G401.6 (cell line): ENCODE data around the gene ZNF629.

Experiments
- FAIRE-seq: peaks from 2 replicates; lab custom pipeline; 2012; peaks lifted over from hg19 to GRCh38; lab: Jason Lieb, UNC

Gene ZNF629

DNA sequence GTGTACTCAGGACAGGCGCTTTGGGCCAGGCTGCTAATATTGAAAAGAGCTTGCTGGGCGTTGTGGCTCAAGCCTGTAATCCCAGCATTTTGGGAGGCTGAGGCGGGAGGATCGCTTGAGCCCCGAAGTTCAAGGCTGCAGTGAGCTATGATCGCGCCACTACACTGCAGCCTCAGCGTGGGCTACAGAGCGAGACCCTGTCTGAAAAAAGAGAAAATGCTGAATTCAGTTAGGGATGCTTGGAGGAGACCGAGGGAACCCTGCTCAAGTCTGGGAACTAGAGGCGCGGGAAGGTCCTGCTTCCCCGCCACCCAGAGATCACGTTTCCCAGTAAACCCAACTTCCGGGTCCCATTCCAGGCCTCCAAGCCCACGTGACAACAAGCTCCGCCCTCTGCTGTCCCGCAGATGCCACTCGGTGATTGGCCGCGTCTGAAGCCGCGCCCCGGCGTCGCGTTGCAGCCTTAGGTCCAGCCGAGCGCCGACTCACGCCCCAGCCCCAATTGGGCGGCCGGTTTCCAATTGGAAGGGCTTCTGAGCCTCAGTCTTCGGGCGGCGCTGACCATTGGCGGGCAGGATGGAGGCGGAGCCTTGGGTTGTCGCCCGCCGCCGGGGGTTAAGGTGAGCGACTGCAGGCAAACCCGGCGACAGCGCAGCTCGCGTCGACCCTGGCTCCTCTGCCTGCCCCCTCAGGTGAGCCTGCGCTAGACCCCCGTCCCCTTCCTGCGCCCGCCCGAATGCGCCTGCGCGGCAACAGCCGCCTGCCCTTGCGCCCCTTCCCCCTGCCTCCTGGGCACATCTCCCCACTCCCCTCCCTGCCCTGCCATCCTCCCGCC lies 39.0 kb downstream of the ZNF629 start, which contains the start of gene PHKG2:
PHKG2 (plus strand) TSS at position 627 of the 835 bp plus-strand sequence. CDS start 396 bp downstream, outside the sequence.
- peak; percentile 99 for FAIRE-seq

DNA sequence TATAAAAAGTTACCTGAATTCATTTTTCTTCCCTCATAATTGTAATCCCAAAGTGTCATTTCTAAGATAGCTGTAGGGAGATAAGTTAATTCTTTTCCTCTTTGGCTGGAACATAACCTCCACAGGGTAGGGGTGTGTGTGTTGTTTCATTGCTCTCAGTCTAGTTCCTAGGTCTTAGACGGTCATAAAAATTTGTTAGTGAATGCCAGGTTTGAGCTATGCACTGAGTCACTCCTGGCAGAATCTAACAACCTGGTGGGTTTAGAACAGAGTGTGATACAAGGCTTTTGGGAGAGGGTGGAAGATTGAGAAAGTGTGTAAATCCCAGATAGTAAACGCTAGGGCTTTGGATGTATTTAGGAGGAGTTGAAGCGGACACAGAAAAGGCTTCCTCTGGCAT lies 39.7 kb downstream of the ZNF629 start:
- peak; percentile 49 for FAIRE-seq

DNA sequence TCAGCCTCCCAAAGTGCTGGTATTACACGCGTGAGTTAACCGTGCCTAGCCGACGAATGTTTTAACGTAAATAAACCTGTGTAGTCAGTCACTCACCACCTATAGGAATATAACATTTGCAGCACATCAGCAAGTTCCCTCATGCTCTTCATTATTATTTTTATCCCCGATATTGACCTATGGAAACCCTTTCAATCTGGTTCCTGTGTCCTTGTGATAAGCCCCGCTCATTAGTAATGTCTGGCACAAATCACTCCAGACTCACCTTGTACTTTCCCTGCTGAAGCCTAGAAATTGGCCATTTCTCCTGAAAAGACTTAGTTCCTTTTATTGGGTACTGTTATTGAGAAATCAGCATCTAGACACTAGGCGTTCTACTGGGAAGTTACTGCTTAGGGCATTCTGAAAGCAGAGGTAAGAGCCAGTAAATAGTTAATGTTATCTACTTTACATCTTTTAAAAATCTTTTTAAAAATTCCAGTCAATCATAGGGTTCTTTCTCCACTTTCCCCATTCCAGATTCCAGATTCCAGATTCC lies 40.3 kb downstream of the ZNF629 start:
- FAIRE-seq = peak; percentile 23

DNA sequence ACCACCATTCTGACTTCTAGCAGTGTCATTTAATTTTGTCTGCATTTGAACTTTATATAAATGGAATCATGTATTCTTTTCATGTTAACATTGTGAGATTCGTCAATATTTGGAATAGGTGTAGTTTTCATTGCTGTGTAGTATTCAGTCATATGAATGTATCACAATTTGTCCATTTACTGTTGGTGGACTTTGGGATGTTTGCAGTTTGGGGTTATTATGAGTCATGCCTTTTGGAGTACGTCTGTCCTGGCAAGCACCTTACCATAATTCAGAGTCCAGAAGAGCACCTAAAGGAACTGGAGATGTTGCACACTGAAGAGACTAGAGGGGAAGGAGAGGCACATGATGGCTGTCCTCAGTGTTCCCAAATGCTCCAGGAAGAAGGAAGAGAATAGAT lies 41.9 kb downstream of the ZNF629 start:
- no peak for FAIRE-seq

DNA sequence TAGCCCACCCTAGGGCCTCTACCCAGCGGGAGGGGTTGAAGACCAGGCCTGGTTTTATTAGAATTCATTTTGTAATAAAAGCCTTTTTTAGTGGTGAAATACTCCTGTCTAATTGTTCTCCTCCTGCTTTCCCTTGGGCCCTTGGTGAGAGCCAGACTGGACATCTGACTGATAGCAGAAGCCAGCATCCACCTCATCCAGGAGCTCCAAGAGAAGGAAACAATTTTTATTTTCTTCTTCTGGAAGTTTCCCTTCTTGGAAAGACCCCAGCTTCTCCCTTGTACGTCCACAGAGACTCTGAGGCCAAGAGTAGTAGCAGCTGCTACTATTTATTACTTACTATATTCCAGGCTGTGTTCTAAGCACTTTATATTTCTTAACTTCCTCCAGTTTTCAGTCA lies 42.8 kb downstream of the ZNF629 start:
- no peak for FAIRE-seq

DNA sequence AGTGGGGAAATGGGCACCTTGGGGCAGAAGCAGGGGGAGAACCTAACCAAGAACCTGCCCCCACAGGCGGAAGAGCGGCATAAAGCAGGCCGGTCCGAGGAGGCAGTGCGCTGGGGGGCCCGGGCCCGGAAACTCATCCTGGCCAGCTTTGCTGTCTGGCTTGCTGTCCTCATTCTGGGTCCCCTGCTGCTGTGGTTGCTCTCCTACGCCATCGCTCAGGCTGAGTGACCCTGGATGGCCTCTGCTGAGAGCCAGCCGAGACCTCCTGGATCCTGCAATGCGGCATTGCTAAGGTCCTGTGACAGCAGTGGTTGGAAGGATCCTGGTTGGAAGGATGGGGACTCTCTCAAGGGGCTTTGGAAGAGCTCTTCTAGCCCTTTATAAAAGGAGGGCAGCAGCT lies 43.3 kb downstream of the ZNF629 start:
- FAIRE-seq = no peak

DNA sequence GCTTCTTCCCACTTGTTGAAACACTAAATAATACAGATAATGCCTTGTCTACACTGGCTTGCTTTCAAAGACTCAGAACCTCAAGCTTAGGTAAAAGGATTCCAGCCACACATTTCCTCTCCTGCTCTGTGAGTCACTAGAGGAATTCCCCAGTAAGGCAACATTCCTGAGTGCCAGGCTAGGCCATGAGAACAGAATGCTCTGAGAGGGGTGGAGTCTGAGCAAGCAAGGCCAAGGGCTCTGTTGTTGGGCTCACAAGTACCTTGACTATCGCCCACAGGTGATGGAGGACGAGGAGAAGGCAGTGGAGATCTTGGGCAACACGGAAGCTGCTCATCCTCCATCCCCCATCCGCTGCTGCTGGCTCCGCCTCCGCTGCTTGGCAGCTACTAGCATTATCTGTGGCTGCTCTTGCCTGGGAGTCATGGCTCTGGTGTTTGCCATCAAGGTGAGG lies 45.5 kb downstream of the ZNF629 start:
- peak; percentile 71 for FAIRE-seq

DNA sequence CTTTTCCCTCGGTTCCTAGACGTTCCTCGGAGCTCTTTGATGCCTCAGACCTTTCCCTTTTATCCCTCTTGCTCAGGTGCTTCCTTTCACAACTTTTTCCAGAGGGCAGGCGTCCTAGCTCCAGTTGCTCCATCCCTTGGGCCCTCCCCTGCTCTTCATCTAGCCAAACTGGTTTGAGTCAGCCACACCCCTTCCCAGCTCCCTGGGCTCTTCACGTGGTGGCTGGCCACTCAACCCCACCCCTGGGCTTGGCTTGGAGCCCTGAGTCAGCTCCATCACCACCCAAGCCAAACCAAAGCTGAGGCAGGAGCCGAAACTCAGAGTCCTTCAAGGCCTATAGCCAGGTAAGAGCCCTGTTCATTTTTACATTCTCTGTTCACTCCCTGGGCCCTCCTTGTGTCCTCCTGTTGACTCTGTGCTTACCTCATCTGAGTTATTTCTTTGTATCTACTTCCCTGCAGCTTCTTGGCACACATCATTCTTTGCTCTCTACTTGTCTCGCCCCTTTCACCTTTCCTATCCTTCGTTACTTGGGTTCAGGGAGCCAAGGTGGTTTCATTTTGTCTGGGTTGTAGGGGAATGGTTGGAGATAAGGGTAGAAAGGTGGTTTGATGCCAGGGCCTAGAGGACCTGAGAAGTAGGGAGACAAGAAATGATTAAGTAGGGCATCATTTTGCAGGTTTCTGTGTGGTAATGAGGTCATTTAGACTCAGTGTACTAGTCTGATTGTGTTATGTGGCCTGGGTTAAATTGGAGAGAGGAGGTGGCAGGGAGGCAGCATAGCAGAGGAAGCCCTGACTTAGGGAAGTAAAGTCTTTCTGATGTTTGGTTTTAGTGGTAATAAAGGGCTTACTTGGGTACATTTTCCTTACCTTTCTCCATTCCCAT lies 46.4 kb downstream of the ZNF629 start:
- no peak for FAIRE-seq

DNA sequence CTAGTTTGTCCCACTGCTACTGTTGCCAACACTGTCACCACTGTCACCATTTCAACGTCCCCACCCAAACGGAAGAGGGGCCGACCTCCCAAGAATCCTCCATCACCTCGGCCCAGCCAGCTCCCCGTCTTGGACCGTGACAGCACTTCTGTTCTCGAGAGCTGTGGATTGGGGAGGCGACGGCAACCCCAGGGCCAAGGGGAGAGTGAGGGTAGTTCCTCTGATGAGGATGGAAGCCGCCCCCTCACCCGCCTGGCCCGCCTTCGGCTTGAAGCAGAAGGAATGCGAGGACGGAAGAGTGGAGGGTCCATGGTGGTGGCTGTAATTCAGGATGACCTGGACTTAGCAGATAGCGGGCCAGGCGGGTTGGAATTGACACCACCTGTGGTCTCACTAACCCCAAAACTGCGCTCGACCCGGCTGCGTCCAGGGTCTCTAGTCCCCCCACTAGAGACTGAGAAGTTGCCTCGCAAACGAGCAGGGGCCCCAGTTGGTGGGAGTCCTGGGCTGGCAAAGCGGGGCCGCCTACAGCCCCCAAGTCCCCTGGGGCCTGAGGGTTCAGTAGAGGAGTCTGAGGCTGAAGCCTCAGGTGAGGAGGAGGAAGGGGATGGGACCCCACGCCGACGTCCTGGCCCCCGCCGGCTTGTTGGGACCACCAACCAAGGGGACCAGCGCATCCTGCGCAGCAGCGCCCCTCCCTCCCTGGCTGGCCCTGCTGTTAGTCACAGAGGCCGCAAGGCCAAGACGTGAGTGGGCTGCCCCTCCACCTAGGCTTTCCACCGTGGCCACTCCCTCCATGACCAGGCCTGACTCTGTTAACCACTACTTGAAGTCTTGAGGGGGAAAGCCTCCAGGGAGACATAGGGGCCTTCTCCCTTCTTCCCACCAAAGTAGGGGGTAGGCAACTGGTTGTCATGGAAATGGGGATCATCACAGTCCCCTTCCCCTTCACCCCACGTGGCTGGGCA lies 47.7 kb downstream of the ZNF629 start:
- FAIRE-seq = no peak

DNA sequence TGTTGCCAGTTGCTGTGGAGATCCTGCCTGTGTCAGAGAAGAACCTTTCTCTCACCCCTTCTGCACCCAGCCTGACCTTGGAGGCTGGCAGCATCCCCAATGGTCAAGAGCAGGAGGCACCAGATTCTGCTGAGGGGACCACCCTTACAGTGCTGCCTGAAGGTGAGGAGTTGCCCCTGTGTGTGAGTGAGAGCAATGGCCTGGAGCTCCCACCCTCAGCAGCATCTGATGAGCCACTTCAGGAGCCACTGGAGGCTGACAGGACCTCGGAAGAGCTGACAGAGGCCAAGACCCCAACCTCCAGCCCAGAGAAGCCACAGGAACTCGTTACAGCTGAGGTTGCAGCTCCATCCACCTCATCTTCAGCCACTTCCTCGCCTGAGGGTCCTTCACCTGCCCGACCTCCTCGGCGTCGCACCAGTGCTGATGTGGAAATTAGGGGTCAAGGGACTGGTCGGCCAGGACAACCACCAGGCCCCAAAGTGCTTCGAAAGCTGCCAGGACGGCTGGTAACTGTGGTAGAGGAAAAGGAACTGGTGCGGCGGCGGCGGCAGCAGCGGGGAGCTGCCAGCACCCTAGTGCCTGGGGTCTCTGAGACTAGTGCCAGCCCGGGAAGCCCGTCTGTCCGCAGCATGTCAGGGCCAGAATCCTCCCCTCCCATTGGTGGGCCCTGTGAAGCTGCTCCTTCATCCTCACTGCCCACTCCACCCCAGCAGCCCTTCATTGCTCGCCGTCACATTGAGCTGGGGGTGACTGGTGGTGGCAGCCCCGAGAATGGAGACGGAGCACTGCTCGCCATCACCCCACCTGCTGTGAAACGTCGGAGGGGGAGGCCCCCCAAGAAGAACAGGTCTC lies 49.0 kb downstream of the ZNF629 start:
- no peak for FAIRE-seq

DNA sequence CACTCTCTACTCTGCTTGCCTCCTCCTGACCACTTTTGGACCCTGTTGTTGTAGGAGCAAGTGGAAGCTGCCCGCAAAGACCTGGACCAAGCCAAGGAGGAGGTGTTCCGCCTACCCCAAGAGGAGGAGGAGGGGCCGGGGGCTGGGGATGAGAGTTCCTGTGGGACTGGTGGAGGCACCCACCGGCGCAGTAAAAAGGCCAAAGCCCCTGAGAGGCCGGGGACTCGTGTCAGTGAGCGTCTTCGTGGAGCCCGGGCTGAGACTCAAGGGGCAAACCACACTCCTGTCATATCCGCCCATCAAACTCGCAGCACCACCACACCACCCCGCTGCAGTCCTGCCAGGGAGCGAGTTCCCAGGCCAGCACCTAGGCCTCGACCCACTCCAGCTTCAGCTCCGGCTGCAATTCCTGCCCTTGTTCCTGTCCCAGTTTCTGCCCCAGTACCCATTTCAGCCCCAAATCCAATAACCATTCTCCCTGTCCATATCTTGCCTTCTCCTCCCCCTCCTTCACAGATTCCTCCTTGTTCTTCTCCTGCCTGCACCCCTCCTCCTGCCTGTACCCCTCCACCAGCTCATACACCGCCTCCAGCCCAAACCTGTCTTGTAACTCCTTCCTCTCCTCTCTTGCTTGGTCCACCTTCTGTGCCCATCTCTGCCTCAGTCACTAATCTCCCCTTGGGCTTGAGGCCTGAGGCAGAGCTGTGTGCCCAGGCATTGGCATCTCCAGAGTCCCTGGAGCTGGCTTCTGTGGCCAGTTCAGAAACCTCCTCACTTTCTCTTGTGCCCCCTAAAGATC lies 49.8 kb downstream of the ZNF629 start:
- no peak for FAIRE-seq

DNA sequence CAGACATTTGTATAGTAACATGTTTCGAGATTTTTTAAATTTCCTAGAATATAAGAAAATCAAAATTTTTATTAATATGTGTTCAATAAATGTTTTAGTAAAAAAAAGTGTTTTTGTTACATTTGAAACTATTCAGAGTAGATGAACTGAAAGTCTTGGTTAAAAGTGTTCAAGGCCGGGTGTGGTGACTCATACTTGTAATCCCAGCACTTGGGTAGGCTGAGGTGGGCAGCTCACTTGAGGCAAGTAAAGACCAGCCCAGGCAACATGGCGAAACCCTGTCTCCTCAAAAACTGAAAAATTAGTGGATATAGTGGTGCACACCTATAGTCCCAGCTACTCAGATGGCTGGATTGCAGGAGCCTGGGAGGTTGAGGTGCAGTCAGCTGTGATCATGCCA lies 55.6 kb downstream of the ZNF629 start:
- FAIRE-seq = no peak

DNA sequence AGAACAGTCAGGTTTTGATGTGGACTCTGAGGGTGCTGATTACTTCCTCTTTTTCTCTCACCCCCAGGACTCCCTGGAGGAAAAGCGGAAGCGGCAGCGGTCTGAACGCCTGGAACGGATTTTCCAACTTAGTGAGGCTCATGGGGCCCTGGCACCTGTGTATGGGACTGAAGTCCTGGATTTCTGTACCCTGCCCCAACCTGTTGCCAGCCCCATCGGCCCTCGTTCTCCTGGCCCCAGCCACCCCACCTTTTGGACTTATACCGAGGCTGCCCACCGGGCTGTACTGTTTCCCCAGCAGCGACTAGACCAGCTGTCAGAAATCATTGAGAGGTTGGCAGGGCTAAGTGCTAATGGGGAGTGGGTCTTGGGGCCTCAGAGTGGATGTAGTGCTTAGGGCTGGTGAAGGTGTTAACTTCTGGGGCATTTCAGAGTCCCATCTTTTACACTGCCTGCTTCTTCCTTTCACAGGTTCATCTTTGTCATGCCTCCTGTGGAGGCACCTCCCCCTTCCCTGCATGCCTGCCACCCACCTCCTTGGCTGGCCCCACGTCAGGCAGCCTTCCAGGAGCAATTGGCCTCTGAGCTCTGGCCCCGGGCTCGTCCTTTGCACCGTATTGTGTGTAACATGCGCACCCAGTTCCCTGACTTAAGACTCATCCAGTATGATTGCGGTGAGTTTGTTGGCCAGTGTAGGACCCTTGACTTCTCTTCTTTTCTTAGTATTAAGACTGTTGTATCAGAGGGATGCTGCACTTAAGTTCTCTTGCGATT lies 57.9 kb downstream of the ZNF629 start:
- FAIRE-seq = no peak
